BLaER1 (cell line): Measurements from ENCODE around the gene CD300LG.

ENCODE experiments used
- H3K27ac ChIP-seq: shearing (Covaris generic); formaldehyde crosslinking; 2 replicates; pipeline ENCODE4 v1.8.1; 2022
- H3K27me3 ChIP-seq: shearing (Covaris generic); formaldehyde crosslinking; 2 replicates; pipeline ENCODE4 v1.8.1; 2022
- H3K36me3 ChIP-seq: shearing (Covaris generic); formaldehyde crosslinking; 2 replicates; pipeline ENCODE4 v1.8.1; 2022
- H3K4me1 ChIP-seq: shearing (Covaris generic); formaldehyde crosslinking; 2 replicates; pipeline ENCODE4 v1.8.1; 2022
- H3K4me2 ChIP-seq: shearing (Covaris generic); formaldehyde crosslinking; 2 replicates; pipeline ENCODE4 v1.8.1; 2022
- H3K4me3 ChIP-seq: shearing (Covaris generic); formaldehyde crosslinking; 2 replicates; pipeline ENCODE4 v1.8.1; 2022
- H3K9ac ChIP-seq: shearing (Covaris generic); formaldehyde crosslinking; 2 replicates; pipeline ENCODE4 v1.8.1; 2022
- H3K9me3 ChIP-seq: shearing (Covaris generic); formaldehyde crosslinking; 2 replicates; pipeline ENCODE4 v1.8.1; 2022
- H4K20me1 ChIP-seq: shearing (Covaris generic); formaldehyde crosslinking; 2 replicates; pipeline ENCODE4 v1.8.1; 2022
- Cebpa-rat ChIP-seq: shearing (Covaris generic); IDR thresholded peaks from 2 replicates; pipeline ENCODE4 v1.8.1; 2022

Gene CD300LG

DNA sequence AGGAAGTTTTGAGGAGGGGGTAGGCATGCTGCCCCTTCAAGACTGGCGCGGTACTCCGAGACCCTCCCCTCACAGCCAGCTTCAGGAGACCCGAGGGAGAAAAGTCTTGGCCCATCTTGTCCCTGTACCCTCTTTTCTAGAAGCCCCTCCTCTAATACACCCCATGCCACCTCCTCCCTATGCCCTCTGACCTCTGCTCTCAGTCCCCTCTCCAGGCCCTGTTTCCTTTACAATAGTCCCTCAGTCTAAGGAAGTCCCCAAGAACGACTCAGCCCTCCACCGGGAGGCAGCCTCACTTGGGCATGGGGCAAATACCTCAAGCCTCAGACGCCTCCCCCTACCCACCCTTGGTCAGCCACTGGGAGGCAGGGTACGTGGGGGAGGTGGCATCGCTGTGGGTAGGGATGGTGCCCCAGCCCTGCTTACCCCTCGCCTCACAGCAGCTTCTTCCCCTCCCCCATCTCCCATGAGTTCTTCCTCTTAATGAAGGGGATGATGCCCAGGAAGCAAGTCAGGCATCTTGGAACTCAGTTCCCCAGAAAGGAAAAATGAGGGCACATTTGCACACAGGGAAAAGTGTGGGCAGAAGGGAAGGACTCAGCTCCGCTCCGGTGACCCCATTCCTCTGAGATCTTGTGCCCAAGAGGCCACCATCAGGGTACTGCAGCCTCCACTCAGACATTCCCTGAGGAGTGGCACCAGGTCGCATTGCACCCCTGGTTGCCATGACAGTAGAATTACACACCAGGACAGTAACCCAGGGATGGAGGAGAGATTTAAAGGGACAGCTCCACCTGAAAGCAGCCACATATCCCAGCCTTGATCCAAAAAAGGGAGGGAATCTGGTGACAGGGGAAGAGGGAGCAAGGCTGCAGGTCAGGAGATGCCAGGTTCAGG, 54.1 kb downstream of the CD300LG start:
- Histone ChIP-seq H3K4me2 (peak overlapping the region; percentile 97), H3K4me1 (peaks cover 37% of the 10 kb centered on the region)
- TF ChIP-seq Cebpa-rat = no peak

DNA sequence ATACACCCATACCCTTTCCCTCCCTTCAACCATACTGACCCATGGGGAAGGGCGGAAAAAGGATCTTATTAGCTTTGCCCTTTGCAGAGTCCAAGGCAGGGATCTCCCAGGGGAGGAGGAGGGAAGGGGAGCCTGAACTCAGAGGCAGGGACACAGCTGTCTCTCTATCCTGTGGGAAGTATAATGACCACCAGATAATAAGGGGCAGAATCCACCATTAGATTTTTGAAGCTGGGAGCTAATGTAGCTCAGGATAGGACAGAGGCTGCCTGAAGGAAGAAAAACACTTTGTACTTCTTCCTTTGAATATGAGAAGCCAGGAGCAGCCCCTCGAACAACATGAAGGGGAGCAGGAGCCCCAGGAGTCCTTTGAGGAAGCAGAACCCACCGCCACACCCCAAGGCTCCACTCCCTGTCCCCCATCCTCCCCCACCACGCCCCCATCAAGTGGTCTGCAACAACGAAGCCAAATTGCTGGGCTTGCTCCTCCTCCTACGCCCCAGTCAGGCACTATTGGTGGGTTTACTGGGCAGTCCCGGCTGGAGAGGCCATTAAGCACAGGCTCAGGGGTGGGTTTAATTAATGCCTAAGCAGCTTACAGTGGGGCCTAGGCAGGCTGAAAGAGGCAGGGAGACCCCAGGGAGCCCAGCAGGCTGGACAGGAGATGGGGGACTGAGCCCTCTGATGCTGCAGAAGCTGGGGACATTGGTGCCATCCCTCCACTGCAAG, 55.0 kb downstream of the CD300LG start:
- Histone ChIP-seq H3K4me3 (no peak overlapping the region), H3K36me3 (no peaks in the 10 kb centered on the region), H3K9me3 (no peaks in the 10 kb centered on the region), H4K20me1 (peaks cover 18% of the 10 kb centered on the region), H3K4me2 (no peak overlapping the region), H3K4me1 (peaks cover 43% of the 10 kb centered on the region), H3K9ac (no peak overlapping the region), H3K27ac (no peak overlapping the region), H3K27me3 (peaks cover 58% of the 10 kb centered on the region)
- TF ChIP-seq Cebpa-rat = no peak

More for the DNA sequence above, 54.1 kb downstream of the CD300LG start:
- H3K9me3 ChIP-seq = no peaks in the 10 kb centered on the region
- peak overlapping the region; percentile 61; the same call in 1 of the 2 replicates for H3K9ac ChIP-seq
- peaks cover 12% of the 10 kb centered on the region for H4K20me1 ChIP-seq
- no peaks in the 10 kb centered on the region for H3K36me3 ChIP-seq
- peak overlapping the region; percentile 66 for H3K4me3 ChIP-seq
- H3K27ac ChIP-seq = no peak overlapping the region
- H3K27me3 ChIP-seq = peaks cover 49% of the 10 kb centered on the region

DNA sequence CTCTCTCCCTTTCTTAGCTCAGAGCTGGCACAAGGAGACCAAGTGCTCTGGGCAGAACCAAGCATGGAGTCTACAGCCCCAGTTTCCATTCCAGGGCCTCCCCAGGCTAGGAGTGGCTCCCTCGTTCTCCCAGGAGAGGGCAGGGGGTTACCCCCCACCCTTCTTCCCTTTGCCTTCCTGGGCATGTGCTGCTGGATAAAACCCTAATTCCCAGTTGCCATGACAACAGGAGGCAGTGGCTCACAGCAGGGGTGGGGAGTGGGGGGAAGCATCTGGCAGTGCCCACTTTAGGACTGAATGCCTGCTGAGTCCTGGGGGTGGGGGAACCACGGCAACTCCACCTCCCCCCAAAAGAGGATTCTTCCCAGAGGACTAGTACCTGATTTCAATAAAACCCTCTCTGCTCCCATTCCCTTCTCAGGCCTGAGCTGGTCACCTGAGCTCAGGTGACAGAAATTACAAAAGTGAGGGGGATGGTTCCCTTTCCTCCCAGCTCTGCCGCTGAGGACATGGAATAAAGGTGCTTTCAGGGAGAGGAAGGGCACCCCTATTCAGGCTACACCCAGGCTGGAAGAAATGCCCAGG, 58.5 kb downstream of the CD300LG start:
- Histone ChIP-seq H3K27me3 (peaks cover 74% of the 10 kb centered on the region), H3K4me2 (peak overlapping the region; percentile 98; the same call in 1 of the 2 replicates)

DNA sequence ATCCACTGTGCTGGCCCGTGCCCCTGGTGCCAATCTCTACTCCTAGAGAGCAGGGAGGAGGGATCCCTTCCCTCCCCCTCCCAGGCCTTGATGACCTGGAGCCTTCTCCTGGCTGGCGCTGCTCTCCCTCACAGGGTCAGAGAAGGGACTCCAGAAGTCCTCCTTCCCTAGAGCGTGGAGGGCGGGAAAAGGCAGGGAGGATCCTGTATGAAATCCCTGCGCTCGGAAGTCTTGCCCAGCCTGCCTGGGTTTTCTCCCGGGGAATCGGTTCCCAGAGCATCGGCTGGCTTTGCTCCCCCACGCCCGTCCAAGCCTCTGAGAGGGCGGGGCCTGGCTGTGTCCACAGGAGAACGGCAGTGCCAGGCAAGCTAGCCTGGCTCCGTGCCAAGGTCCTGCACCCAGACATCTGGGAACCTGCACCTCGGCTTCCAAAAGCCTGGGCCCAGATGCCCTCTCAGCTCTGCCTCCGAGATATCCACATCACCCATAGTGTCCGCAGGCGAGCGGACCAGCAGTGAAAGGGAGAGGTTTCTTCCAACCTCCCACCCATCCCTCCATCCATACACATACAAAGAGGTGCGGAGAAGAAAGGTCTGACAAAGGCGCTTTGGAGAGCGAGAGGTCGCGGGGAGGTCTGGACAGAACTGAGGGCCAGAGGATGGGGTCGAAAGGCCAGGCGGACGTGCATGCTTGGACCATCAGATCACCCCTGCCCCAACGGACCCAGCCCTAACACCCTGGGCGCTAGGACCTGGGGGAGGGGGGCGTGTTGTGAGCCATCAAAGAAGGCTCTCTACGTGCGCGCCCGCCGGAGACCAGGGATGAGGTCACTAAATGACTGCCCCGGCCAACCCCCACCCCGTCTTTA, 59.2 kb downstream of the CD300LG start:
- no peak for TF ChIP-seq Cebpa-rat
- H3K27ac ChIP-seq = no peak overlapping the region
- no peaks in the 10 kb centered on the region for H3K36me3 ChIP-seq
- H3K4me1 ChIP-seq = peaks cover 30% of the 10 kb centered on the region
- no peaks in the 10 kb centered on the region for H3K9me3 ChIP-seq
- peak overlapping the region; percentile 71 for H3K4me3 ChIP-seq
- H3K4me2 ChIP-seq = peak overlapping the region; percentile 98
- H3K27me3 ChIP-seq = peaks cover 67% of the 10 kb centered on the region
- H3K9ac ChIP-seq = no peak overlapping the region
- H4K20me1 ChIP-seq = peaks cover 22% of the 10 kb centered on the region

More for the DNA sequence above, 58.5 kb downstream of the CD300LG start:
- Histone ChIP-seq H3K9me3 (no peaks in the 10 kb centered on the region), H3K9ac (no peak overlapping the region), H4K20me1 (peaks cover 22% of the 10 kb centered on the region), H3K4me1 (peaks cover 33% of the 10 kb centered on the region), H3K27ac (no peak overlapping the region), H3K4me3 (no peak overlapping the region), H3K36me3 (no peaks in the 10 kb centered on the region)
- no peak for TF ChIP-seq Cebpa-rat

DNA sequence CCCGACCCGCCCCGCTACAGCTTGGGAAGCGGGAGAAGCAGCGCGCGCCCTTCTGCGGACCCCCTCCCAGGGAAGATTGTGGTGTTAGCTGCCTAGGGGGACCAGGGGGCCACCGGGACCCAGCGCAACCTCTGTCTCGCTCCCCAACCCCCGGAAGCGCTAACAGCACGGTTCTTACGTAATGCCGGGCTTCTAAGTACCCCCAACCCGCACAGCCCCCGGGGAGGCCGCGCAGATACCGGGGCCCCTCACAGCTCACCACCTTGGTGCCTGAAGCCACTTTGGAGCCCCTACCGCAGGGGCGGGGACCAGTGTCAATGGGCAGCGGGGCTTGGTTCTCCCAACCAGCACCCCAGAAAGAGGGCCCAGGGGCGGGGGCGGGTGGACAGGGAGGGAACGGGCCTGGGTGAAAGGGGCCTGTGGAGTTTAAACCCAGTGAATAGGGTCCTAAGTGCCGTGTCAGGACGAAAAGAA, 60.0 kb downstream of the CD300LG start:
- peaks cover 33% of the 10 kb centered on the region for H3K4me1 ChIP-seq
- peak overlapping the region; percentile 98 for H3K4me2 ChIP-seq
- peak overlapping the region; percentile 54 for H3K9ac ChIP-seq
- H4K20me1 ChIP-seq = peaks cover 22% of the 10 kb centered on the region
- peak overlapping the region; percentile 71 for H3K4me3 ChIP-seq
- H3K9me3 ChIP-seq = no peaks in the 10 kb centered on the region
- no peak for TF ChIP-seq Cebpa-rat
- H3K36me3 ChIP-seq = no peaks in the 10 kb centered on the region
- no peak overlapping the region for H3K27ac ChIP-seq
- peaks cover 61% of the 10 kb centered on the region for H3K27me3 ChIP-seq

DNA sequence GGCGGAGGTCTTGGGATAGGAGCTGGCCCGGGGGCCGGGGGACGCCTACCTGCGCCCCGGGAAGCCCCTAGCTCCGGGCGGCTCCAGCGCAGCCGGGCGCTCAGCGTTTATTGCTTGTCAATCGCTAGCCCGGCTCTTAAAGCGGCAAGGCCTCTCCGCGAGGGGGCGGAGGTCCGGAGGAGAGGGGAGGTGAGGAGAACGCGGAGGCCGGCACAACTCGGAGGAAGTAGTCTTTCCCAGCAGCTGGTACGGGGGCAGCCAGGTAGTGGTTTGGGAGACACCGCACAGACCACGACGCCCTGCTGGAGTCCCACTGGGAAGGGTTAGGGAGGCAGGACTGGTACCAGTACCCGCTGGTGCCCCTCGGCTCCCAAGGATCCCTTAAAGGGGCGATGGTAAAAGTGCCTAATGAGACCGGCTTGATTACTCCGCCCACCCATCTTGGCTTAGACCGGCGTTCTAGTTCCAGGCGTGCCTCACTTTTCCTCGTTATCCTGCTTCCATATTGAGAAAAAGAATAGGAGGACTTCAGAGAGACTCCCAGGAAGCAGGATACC, 60.5 kb downstream of the CD300LG start, which contains the start of gene MPP2:
Gene MPP2 (minus strand): TSS at position 112 of the 557 bp plus-strand sequence. CDS start 3,076 bp downstream, outside the sequence.
- no peak within 1 kb of the TSS for H3K27ac ChIP-seq
- peak within 1 kb of the TSS; percentile 54 for H3K9ac ChIP-seq
- H3K27me3 ChIP-seq = peaks cover 58% of the 10 kb centered on the region
- peak within 1 kb of the TSS; percentile 71 for H3K4me3 ChIP-seq
- H3K4me2 ChIP-seq = peak within 1 kb of the TSS; percentile 98
- H3K4me1 ChIP-seq = peaks cover 38% of the 10 kb centered on the region
- H3K9me3 ChIP-seq = no peaks in the 10 kb centered on the region
- H3K36me3 ChIP-seq = no peaks in the 10 kb centered on the region
- no peak for TF ChIP-seq Cebpa-rat
- H4K20me1 ChIP-seq = peaks cover 22% of the 10 kb centered on the region

DNA sequence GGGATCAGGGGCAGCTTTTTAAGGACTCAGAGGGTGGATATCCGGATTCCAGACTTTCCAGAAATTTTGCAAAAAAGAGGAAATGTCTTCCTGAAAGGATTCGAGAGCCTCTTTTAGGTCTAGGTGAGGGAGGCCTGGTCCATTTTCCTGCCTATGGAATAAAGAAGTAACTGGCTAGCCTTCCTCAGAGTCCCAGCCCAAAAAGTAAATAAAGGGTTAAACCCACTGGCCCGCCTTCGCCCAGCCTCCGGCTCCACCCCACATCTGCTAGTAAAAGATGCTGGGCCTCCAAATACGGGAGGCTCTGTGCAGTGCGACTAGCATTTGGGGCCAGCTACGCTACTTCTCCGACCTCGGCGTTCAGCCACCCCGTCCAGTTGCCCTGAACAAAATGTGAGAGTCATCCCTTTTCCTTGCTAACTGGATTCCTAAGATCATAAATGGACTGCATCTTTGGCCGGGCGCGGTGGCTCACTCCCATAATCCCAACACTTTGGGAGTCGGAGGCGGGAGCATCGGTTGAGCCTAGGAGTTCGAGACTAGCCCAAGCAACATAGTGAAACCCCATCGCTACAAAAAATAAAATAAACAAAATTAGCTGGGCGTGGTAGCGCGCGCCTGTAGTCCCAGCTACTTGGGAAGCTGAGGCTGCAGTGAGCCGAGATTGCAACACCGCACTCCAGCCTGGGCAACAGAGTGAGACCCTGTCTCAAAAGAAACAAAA, 61.2 kb downstream of the CD300LG start:
- peaks cover 22% of the 10 kb centered on the region for H4K20me1 ChIP-seq
- peaks cover 45% of the 10 kb centered on the region for H3K4me1 ChIP-seq
- no peak overlapping the region for H3K27ac ChIP-seq
- H3K9ac ChIP-seq = peak overlapping the region; percentile 54
- peaks cover 54% of the 10 kb centered on the region for H3K27me3 ChIP-seq
- H3K9me3 ChIP-seq = no peaks in the 10 kb centered on the region
- peak overlapping the region; percentile 71 for H3K4me3 ChIP-seq
- no peaks in the 10 kb centered on the region for H3K36me3 ChIP-seq
- no peak for TF ChIP-seq Cebpa-rat
- peak overlapping the region; percentile 98 for H3K4me2 ChIP-seq

DNA sequence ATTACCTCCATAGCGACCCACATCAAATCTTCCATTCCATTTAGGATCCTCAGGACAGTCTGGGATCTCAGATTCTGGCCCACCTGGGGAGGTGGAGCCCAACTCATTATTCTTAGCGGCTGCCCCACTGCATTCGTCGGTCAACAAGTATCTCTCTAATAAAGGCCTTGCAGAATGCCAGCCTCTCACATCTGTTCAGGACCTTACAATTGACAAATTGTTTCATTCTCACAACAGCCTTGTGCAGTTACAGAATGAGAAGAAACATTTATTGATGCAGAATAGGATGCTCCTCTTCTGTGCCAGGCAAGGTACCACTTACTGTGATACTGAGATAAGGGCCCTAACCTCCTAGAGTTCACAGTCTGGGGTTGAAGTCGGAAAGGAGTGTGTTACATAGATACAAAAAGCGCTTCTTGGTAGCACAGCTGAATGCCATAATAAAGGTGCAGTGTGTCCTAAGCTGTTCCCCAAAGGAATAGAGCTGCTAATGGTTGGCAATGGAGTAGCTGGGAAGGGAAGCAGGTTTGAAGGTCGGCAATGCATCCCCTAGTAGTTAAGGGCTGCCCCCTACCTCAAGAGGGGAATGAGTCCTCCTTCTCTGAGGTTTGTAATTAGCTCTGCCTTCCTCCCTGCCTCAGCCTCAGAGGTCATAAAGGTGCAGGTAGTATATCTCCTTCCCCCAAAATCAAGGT, 62.7 kb downstream of the CD300LG start:
- H3K4me2 ChIP-seq = no peak overlapping the region

More for the DNA sequence above, 62.7 kb downstream of the CD300LG start:
- H3K4me1 ChIP-seq = peaks cover 51% of the 10 kb centered on the region
- no peaks in the 10 kb centered on the region for H3K36me3 ChIP-seq
- peaks cover 22% of the 10 kb centered on the region for H4K20me1 ChIP-seq
- TF ChIP-seq Cebpa-rat = no peak
- H3K4me3 ChIP-seq = no peak overlapping the region
- H3K9ac ChIP-seq = no peak overlapping the region
- H3K9me3 ChIP-seq = no peaks in the 10 kb centered on the region
- peaks cover 39% of the 10 kb centered on the region for H3K27me3 ChIP-seq
- H3K27ac ChIP-seq = no peak overlapping the region
